Measurements from ENCODE around the gene SSBP3.
"Not testable (repeated sequence)": the region's sequence is repeated elsewhere in the genome, so short reads cannot be mapped to it uniquely, and the experiment has no call there.

SSBP3 gene

GRCh38 chr1:54391450-54392209 lies 14.6 kb downstream of the SSBP3 start:
- DNase-seq: no peak

DNA sequence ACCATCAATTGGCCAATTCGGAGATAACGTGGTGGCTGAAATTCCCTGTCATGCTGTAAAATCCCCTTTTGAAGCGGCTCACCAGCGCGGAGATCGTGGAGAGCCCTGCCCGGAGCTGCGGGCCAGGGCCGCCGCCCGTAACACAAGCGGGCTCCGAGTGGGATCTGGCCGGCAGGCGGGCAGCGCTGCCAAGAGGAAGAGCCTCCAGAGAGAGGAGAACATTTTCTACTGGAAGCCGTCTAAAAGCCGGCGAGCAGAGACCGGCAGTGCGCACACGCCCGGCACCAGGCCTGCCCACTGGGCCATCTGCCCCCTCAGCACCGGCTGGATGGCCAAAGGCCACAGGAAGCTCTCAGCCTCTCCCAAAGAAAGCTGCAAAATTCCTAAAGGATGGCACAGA lies 15.5 kb downstream of the SSBP3 start:
- no peak for DNase-seq

GRCh38 chr1:54389608-54390007 lies 16.6 kb downstream of the SSBP3 start:
- DNase-seq: not testable (repeated sequence)

- no peak for DNase-seq
These were observed 18.8 kb downstream of the SSBP3 start for GRCh38 chr1:54387419-54387818.

- no peak for DNase-seq
These were observed 20.5 kb downstream of the SSBP3 start for GRCh38 chr1:54385727-54386022.

GRCh38 chr1:54384918-54385726 lies 21.1 kb downstream of the SSBP3 start:
- no peak for DNase-seq

DNA sequence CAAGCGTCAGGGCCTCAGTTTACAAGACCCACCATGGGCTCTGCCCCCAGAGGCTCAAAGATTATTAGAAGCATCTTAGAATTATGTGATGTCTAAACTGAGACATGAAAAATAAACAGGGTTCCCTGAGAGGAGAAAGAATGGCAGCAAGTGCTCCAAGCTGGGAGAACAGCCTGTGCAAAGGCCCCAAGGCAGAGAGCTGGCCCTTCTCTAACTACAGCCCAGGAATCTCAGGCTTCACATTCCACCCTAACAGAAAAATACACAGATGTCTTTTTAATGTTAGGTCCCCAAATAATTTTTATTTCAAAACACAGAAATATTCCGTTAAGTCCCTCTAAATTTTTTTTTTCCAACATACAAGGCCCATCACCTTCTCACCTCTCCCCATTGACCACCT lies 21.7 kb downstream of the SSBP3 start:
- no peak for DNase-seq

- DNase-seq: no peak
These were observed 24.7 kb downstream of the SSBP3 start for GRCh38 chr1:54381524-54381923.

DNA sequence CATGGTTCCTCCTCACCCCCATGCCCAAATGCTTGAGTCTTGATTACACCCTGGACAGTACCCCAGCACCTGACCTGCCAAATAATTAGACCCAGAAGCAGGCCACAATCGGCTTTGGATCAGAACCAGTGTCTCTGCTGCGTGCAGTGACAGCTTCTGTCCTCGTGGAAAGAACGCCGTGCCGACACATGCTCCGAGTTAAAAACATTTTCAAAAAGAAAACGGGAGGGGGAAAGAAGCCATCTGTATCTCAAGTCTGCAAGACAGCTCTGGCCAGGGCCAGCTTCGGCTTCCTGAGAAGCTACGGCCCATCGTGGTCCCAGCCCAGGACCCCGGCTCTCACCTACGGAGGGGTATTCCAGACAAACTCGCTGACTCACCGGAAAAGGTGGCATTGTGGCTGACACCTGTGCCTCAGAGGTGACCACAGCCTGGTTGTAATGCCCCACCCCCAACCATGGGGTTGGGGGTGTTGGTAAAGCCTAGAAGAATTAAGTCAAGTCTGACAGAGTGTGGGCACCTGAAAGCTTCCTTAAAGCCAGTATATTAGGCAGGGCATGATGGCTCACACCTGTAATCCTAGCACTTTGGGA lies 25.8 kb downstream of the SSBP3 start:
- DNase-seq: peak in 2 of 5 experiments; percentile 6 to 63

GRCh38 chr1:54379555-54380289 lies 26.5 kb downstream of the SSBP3 start:
- no peak for DNase-seq

DNA sequence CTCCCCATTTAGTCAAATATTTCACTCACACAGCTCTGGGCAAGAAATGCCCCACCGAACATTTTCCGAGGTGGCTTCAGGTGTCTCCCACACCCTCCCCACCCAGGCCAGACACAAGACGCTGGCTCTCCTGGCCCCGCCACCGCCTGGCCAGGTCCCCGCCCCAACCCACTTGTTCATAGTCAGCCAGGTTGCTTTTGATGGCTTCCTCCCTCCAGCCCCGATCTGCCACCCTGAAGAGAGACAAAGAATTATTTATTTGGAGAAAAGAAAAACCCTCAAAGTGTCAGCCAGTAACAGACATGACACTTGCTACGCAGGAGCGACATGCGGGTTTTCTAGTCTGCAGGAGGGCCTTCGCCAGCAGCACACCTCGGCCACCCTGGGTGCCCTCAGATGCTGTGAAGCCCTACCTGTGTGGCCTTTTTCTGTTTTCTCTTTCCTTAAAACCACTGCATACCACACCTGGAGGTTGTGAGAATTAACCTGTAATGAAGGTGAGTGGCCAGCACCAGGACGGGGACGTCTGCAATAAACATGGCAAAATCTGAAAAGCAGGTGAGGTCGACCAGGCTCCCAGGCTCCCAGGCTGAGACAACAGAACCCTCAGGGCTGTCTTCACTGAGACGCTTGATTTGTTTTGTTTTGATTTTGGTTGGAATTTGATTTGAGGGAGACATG lies 27.2 kb downstream of the SSBP3 start:
- DNase-seq: no peak

GRCh38 chr1:54378157-54378873 lies 27.9 kb downstream of the SSBP3 start:
- DNase-seq: no peak

GRCh38 chr1:54377040-54377691 lies 29.0 kb downstream of the SSBP3 start:
- no peak for DNase-seq

- no peak for DNase-seq
These were observed 29.7 kb downstream of the SSBP3 start for GRCh38 chr1:54376430-54377039.

- no peak for DNase-seq
These were observed 30.3 kb downstream of the SSBP3 start for GRCh38 chr1:54375712-54376429.

- no peak for DNase-seq
These were observed 30.9 kb downstream of the SSBP3 start for GRCh38 chr1:54375298-54375697.

GRCh38 chr1:54374766-54375165 lies 31.4 kb downstream of the SSBP3 start:
- no peak for DNase-seq

DNA sequence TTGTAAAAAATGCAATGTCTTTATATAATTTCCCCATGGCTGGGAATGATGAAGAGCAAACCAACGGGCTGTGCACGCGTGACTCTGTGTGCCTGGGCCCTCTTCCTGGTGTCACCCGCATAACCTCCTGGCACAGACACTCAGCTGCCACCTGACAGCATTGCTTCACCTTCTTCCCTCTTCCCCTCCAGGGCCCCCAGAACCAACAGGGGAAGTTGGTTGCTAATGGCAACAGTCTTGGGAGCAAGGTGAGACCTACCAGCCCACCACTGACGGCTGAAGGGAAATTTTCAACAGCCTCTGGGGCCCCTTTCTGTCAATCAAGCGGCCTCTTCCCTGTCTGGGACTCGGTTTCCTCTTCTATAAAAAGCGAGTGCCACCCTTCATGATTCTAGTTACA lies 33.2 kb downstream of the SSBP3 start:
- peak in 1 of 5 experiments; percentile 20 for DNase-seq

DNA sequence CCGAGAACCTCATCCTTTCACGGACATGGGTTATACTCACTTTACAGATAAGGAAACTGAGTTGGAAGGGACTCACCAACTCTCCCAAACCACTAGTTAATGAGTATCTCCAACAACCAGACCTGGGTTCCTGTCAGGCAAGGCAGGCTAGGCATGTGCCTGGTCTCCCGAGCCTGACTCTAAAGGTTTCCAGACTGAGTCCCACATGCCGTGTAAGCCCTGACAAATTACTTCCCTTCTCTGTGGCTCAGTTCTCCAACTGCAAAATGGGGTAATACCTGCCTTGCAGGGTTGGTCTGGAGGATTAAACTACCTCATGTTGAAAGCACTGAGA lies 34.3 kb downstream of the SSBP3 start:
- no peak for DNase-seq
